Calu3 (cell line): ENCODE measurements around the gene TRIOBP. TPM values are rescaled to one million over a fixed set of nuclear protein-coding genes. Genes with fewer than 3 reads are reported as not detected.

Experiments used
- BruUV-seq: library from RNA; stranded (reverse); fragments of 400-500 nt; replicated peaks from 2 replicates; lab custom pipeline; 2021; lab: Mats Ljungman, UMichigan
- CTCF ChIA-PET: fragments of 300-600 bp; sonication (Branson Sonifier 250); formaldehyde crosslinking; loops from one replicate; lab custom pipeline; 2022; ENCODE audit warnings: antibody characterized with exemption; lab: Charles Lee
- DNase-seq: peaks from one replicate; pipeline ENCODE4 v3.0.0; 2022
- H3K27ac Mint-ChIP-seq: one replicate; pipeline ENCODE4 v1.8.0; 2022; ENCODE audit warnings: mixed read lengths; ENCODE audit not compliant: unreplicated experiment
- H3K27me3 Mint-ChIP-seq: one replicate; pipeline ENCODE4 v1.8.0; 2022; ENCODE audit warnings: mixed read lengths; ENCODE audit not compliant: unreplicated experiment
- H3K36me3 Mint-ChIP-seq: one replicate; pipeline ENCODE4 v1.8.0; 2022; ENCODE audit warnings: mild to moderate bottlenecking, moderate library complexity, mixed read lengths; ENCODE audit not compliant: insufficient read depth, unreplicated experiment
- H3K4me1 Mint-ChIP-seq: one replicate; pipeline ENCODE4 v1.8.0; 2022; ENCODE audit warnings: mild to moderate bottlenecking, low read depth, mixed read lengths; ENCODE audit not compliant: unreplicated experiment
- H3K4me3 Mint-ChIP-seq: one replicate; pipeline ENCODE4 v1.8.0; 2022; ENCODE audit warnings: mild to moderate bottlenecking, low read depth, moderate library complexity, mixed read lengths; ENCODE audit not compliant: unreplicated experiment
- H3K9me3 Mint-ChIP-seq: one replicate; pipeline ENCODE4 v1.8.0; 2022; ENCODE audit warnings: low read depth, mixed read lengths; ENCODE audit not compliant: unreplicated experiment
- intact Hi-C: fragments of 100-400 bp; cut with micrococcal nuclease; formaldehyde crosslinking; loops from one replicate; pipeline ENCODE4 v1.10.0; 2022; ENCODE audit not compliant: unreplicated experiment
- total RNA-seq: library from RNA; stranded (reverse); gene quantifications from 2 replicates; pipeline ENCODE4 v1.2.3, GENCODE V29; 2022
- TF ChIP-seq, protein P1 (sequence below): fragments of 200-600 bp; IDR thresholded peaks from one replicate; pipeline ENCODE4 v1.8.0; 2022; ENCODE audit warnings: antibody characterized with exemption; ENCODE audit not compliant: unreplicated experiment

The TRIOBP gene
- total RNA-seq, 1 experiment from 2014 or later, result 85.3 TPM

DNA sequence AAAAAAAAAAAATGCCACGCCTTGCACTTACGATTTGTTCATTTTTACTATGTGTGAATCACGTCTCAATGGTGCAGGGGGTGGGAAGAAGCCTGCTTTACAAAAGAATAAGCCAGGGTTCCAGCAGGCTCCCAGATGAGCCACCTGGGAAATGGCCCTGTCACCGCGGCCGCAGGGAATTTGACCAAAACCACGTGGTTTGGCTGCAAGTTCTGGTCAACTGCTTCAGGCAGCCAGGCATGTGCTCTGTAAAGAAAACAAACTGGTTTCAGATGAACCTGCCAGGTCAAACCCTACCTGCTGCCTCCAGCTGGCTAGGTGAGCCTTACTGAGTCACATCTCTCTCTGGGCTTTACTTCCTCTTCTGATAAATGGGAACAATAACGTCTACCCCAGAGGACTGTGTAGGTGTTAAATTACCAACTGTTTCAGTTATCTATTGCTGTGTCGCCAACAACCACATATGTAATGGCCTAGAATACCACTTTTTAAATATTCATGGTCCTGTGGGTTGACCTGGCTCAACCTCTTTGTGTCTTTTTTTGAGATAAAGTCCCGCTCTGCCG lies 80.4 kb downstream of the TRIOBP start:
- BruUV-seq, result no TSS peak
- peak overlapping the region; percentile 89 for H3K27ac Mint-ChIP-seq
- peaks cover 15% of the 10 kb centered on the region for H3K4me1 Mint-ChIP-seq
- TF ChIP-seq, protein P1, sequence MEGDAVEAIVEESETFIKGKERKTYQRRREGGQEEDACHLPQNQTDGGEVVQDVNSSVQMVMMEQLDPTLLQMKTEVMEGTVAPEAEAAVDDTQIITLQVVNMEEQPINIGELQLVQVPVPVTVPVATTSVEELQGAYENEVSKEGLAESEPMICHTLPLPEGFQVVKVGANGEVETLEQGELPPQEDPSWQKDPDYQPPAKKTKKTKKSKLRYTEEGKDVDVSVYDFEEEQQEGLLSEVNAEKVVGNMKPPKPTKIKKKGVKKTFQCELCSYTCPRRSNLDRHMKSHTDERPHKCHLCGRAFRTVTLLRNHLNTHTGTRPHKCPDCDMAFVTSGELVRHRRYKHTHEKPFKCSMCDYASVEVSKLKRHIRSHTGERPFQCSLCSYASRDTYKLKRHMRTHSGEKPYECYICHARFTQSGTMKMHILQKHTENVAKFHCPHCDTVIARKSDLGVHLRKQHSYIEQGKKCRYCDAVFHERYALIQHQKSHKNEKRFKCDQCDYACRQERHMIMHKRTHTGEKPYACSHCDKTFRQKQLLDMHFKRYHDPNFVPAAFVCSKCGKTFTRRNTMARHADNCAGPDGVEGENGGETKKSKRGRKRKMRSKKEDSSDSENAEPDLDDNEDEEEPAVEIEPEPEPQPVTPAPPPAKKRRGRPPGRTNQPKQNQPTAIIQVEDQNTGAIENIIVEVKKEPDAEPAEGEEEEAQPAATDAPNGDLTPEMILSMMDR, result no peak
- CTCF ChIA-PET, result interaction anchor here (0.7 to 1.7 kb wide), 2 partner anchors 9 to 23 kb away, joined by 4 read pairs; no protein-coding TSS in a partner anchor
- H3K9me3 Mint-ChIP-seq, result no peaks in the 10 kb centered on the region
- DNase-seq, result peak; percentile 85
- no peaks in the 10 kb centered on the region for H3K27me3 Mint-ChIP-seq
- peaks cover 72% of the 10 kb centered on the region for H3K36me3 Mint-ChIP-seq
- intact Hi-C loops, result no loop called here
- H3K4me3 Mint-ChIP-seq, result peak overlapping the region; percentile 16

GRCh38 chr22:37778370-37779009 lies 81.6 kb downstream of the TRIOBP start:
- no TSS peak for BruUV-seq
- Mint-ChIP-seq H3K4me1 (peaks cover 15% of the 10 kb centered on the region), H3K36me3 (peaks cover 63% of the 10 kb centered on the region), H3K27ac (peak overlapping the region; percentile 89), H3K4me3 (no peak overlapping the region), H3K27me3 (no peaks in the 10 kb centered on the region), H3K9me3 (no peaks in the 10 kb centered on the region)
- CTCF ChIA-PET, result interaction anchor here (1.7 kb wide), 1 partner anchor 11 kb away, joined by 4 read pairs; no protein-coding TSS in a partner anchor
- TF ChIP-seq, protein P1, result no peak
- DNase-seq, result no peak
- intact Hi-C loops, result no loop called here

DNA sequence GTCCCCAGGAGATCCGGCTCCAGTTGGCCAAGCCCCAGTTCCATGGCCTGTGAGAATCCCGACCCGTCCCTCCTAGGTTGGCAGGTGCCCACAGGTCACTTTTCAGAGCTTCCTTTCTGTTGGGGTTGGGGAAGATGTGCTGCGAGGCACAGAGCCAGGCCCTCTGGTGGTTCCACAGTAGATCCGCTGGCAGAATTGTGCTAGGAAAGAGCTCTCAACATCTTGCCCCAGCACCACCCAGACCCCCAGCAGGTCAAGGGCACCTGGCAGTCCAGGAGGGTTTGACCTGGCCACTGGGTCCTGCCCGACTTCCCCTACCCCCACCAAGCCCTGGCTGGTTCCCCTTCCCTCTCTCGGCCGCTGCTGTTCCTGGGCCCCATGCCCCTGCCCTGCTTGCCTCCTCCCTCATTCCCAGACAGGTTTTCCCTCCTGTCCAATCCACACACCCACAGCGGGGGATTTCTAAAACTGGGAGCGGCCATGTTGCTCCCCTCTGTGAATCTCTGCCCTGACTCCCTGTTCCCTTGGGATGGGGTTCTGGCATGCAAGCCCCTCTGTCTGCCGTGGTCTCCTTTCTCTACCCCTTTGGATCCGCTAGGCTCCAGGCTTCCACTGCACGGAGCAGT lies 84.7 kb downstream of the TRIOBP start:
- CTCF ChIA-PET, result interaction anchor here (0.5 to 1.2 kb wide), 3 partner anchors 11 to 175 kb away, joined by 3 to 9 read pairs (median 3); no protein-coding TSS in a partner anchor
- Mint-ChIP-seq H3K36me3 (peaks cover 50% of the 10 kb centered on the region), H3K27me3 (no peaks in the 10 kb centered on the region), H3K27ac (no peak overlapping the region), H3K4me3 (no peak overlapping the region), H3K4me1 (peaks cover 16% of the 10 kb centered on the region), H3K9me3 (no peaks in the 10 kb centered on the region)
- no peak for DNase-seq
- intact Hi-C loops, result no loop called here
- TF ChIP-seq, protein P1, result peak; percentile 12
- no TSS peak for BruUV-seq

- DNase-seq, result peak; percentile 28
- Mint-ChIP-seq H3K4me1 (peaks cover 13% of the 10 kb centered on the region), H3K4me3 (no peak overlapping the region), H3K27me3 (no peaks in the 10 kb centered on the region), H3K9me3 (no peaks in the 10 kb centered on the region), H3K36me3 (peaks cover 40% of the 10 kb centered on the region), H3K27ac (no peak overlapping the region)
- intact Hi-C loops, result no loop called here
- CTCF ChIA-PET, result interaction anchor here (1.4 kb wide), 1 partner anchor 15 kb away, joined by 8 read pairs; no protein-coding TSS in a partner anchor
- TF ChIP-seq, protein P1, result peak; percentile 34
- no TSS peak for BruUV-seq
Observed at GRCh38 chr22:37782340-37783168, 85.7 kb downstream of the TRIOBP start.
